ENCODE data around the gene ERBB4. TPM values are rescaled to one million over a fixed set of nuclear protein-coding genes. Genes with fewer than 3 reads are reported as not detected.

ERBB4 gene
- total and polyA plus RNA-seq, 10 of the 15 experiments (the other 5 are each of a cell fraction or from before 2014, with no cell fraction given) = under 0.01 to 0.23 (median 0.01) TPM; not detected in 4

GRCh38 chr2:212032536-212033219 is 505.9 kb downstream of the ERBB4 start:
- no peak overlapping the region for H3K9ac ChIP-seq (ENCODE audit: control insufficient read depth, insufficient read depth, low read length)
- TF ChIP-seq, protein P1, sequence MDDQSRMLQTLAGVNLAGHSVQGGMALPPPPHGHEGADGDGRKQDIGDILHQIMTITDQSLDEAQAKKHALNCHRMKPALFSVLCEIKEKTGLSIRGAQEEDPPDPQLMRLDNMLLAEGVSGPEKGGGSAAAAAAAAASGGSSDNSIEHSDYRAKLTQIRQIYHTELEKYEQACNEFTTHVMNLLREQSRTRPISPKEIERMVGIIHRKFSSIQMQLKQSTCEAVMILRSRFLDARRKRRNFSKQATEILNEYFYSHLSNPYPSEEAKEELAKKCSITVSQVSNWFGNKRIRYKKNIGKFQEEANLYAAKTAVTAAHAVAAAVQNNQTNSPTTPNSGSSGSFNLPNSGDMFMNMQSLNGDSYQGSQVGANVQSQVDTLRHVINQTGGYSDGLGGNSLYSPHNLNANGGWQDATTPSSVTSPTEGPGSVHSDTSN (IDR thresholded peaks at IDR 0.05; ENCODE audit: insufficient replicate concordance, low read depth, low read length) = no peak
- TF ChIP-seq ETV6 (conservative IDR thresholded peaks at IDR 0.05 in 1 of 2, IDR thresholded peaks at IDR 0.05 in 1 of 2; ENCODE audit: borderline replicate concordance in 1 of 2, low read depth in 1 of 2) (no peak), ZNF24 (IDR thresholded peaks at IDR 0.05) (no peak)

GRCh38 chr2:212032032-212032431 is 506.6 kb downstream of the ERBB4 start:
- Histone ChIP-seq H3K9ac (ENCODE audit: control insufficient read depth, insufficient read depth, low read length) (no peak overlapping the region), H2AFZ (ENCODE audit: control insufficient read depth, low read depth, low read length) (no peak overlapping the region), H3K36me3 (ENCODE audit: control insufficient read depth in 2 of 2, insufficient read depth in 2 of 2, low read length in 1 of 2) (no peaks in the 10 kb centered on the region), H3K79me2 (ENCODE audit: control insufficient read depth, insufficient read depth, low read length) (no peaks in the 10 kb centered on the region), H3K4me1 (ENCODE audit: control insufficient read depth, insufficient read depth, low read length) (no peaks in the 10 kb centered on the region), H4K20me1 (ENCODE audit: control insufficient read depth, insufficient read depth) (no peaks in the 10 kb centered on the region), H3K27ac (ENCODE audit: control insufficient read depth, insufficient read depth) (no peak overlapping the region), H3K9me3 (replicated peaks; ENCODE audit: control insufficient read depth, insufficient read depth, low read length) (no peaks in the 10 kb centered on the region), H3K4me3 (no peak overlapping the region), H3K27me3 (replicated peaks in 1 of 2; ENCODE audit: control insufficient read depth in 2 of 2, insufficient read depth in 2 of 2, low read length in 1 of 2) (no peaks in the 10 kb centered on the region), H3K4me2 (ENCODE audit: control insufficient read depth, insufficient read depth) (no peak overlapping the region)
- in situ Hi-C loops (cut with MboI) = no loop called here
- peak; percentile 50; the same call in 2 of the 3 replicates for ATAC-seq
- POLR2A ChIA-PET = no interaction called here
- CTCF ChIA-PET = no interaction called here
- no peak for DNase-seq (ENCODE audit: low read depth, low spot score)
- WGBS (ENCODE audit: insufficient coverage, insufficient replicate concordance, low lambda C conversion rate, missing lambda C conversion rate) = 3% methylated on average over 1 of the region's 1 CpG
- SMC1A ChIA-PET (ENCODE audit: uncharacterized antibody, unreplicated experiment) = interaction anchor here (0.9 to 1.9 kb wide), 2 partner anchors 27 to 75 kb away, joined by 3 to 5 read pairs; no protein-coding TSS in a partner anchor
- TF ChIP-seq NFIC (IDR thresholded peaks at IDR 0.05; ENCODE audit: low read depth, low read length) (no peak; the same call in 1 of the 2 replicates), MXI1 (IDR thresholded peaks at IDR 0.05; ENCODE audit: low read depth, low read length) (no peak), MTA2 (IDR thresholded peaks at IDR 0.05; ENCODE audit: low read depth) (peak; percentile 48; the same call in 1 of the 2 replicates), ZNF592 (IDR thresholded peaks at IDR 0.05) (no peak), RUNX3 (IDR thresholded peaks at IDR 0.05; ENCODE audit: low read length) (peak; percentile 74; the same call in 1 of the 2 replicates)
- intact Hi-C loops (cut with micrococcal nuclease; ENCODE audit: unreplicated experiment) = no loop called here
- no TSS peak for BruUV-seq (replicated peaks)
- RAD21 ChIA-PET (ENCODE audit: unreplicated experiment) = interaction anchor here (1.7 kb wide), 1 partner anchor 10 kb away, joined by 4 read pairs; no protein-coding TSS in a partner anchor
- FAIRE-seq = no peak

More at GRCh38 chr2:212032536-212033219, 505.9 kb downstream of the ERBB4 start:
- no peak overlapping the region for H3K27ac ChIP-seq (ENCODE audit: control insufficient read depth, insufficient read depth)
- H4K20me1 ChIP-seq (ENCODE audit: control insufficient read depth, insufficient read depth) = no peaks in the 10 kb centered on the region
- no TSS peak for BruUV-seq (replicated peaks)
- H3K9me3 ChIP-seq (replicated peaks; ENCODE audit: control insufficient read depth, insufficient read depth, low read length) = no peaks in the 10 kb centered on the region
- no peak overlapping the region for H3K4me3 ChIP-seq
- ChIA-PET SMC1A (ENCODE audit: uncharacterized antibody, unreplicated experiment) (interaction anchor here (0.9 to 1.9 kb wide), 5 partner anchors 9 to 75 kb away, joined by 3 to 6 read pairs (median 4); no protein-coding TSS in a partner anchor), CTCF (interaction anchor here (1.1 kb wide), 1 partner anchor 28 kb away, joined by 4 read pairs; no protein-coding TSS in a partner anchor), RAD21 (ENCODE audit: unreplicated experiment) (interaction anchor here (1.7 kb wide), 1 partner anchor 10 kb away, joined by 4 read pairs; no protein-coding TSS in a partner anchor), POLR2A (interaction anchor here (0.5 kb wide), 1 partner anchor 8 kb away, joined by 3 read pairs; no protein-coding TSS in a partner anchor)
- no peaks in the 10 kb centered on the region for H3K4me1 ChIP-seq (ENCODE audit: control insufficient read depth, insufficient read depth, low read length)
- no peak overlapping the region for H3K4me2 ChIP-seq (ENCODE audit: control insufficient read depth, insufficient read depth)
- ATAC-seq (no peak), DNase-seq (ENCODE audit: low read depth, low spot score) (no peak), FAIRE-seq (no peak)
- intact Hi-C loops (cut with micrococcal nuclease; ENCODE audit: unreplicated experiment) (no loop called here), in situ Hi-C loops (cut with MboI) (no loop called here)
- H2AFZ ChIP-seq (ENCODE audit: control insufficient read depth, low read depth, low read length) = no peak overlapping the region
- WGBS (ENCODE audit: insufficient coverage, insufficient replicate concordance, low lambda C conversion rate, missing lambda C conversion rate) = 37% methylated on average over 1 of the region's 1 CpG
- no peaks in the 10 kb centered on the region for H3K27me3 ChIP-seq (replicated peaks in 1 of 2; ENCODE audit: control insufficient read depth in 2 of 2, insufficient read depth in 2 of 2, low read length in 1 of 2)
- no peaks in the 10 kb centered on the region for H3K79me2 ChIP-seq (ENCODE audit: control insufficient read depth, insufficient read depth, low read length)
- H3K36me3 ChIP-seq (ENCODE audit: control insufficient read depth in 2 of 2, insufficient read depth in 2 of 2, low read length in 1 of 2) = no peaks in the 10 kb centered on the region
